HAP-1 (cell line): ENCODE data around the gene SLC25A24.
A peak's percentile ranks its signal among the peaks of the same experiment; 100 is the strongest.
"Not testable (repeated sequence)": the region's sequence is repeated elsewhere in the genome, so short reads cannot be mapped to it uniquely, and the experiment has no call there.

Source experiments
- DNase-seq, 2 experiments: peaks; one replicate each; pipeline ENCODE4 v3.0.0-alpha.2; 2016 to 2020; ENCODE audit warnings: low spot score in 2 of 2
- H3K27me3 ChIP-seq: fragments of 250-450 bp; sonication (Bioruptor Pico); 2 replicates; pipeline ENCODE4 v1.5.1; 2020; ENCODE audit warnings: low read depth, mild to moderate bottlenecking, moderate library complexity
- H3K36me3 ChIP-seq: fragments of 250-450 bp; sonication (Bioruptor Pico); replicated peaks from 2 replicates; pipeline ENCODE4 v1.5.1; 2020; ENCODE audit warnings: mild to moderate bottlenecking
- H3K4me1 ChIP-seq: fragments of 250-450 bp; sonication (Bioruptor Pico); 2 replicates; pipeline ENCODE4 v1.5.1; 2020; ENCODE audit warnings: mild to moderate bottlenecking
- H3K4me3 ChIP-seq: fragments of 250-450 bp; sonication (Bioruptor Pico); 2 replicates; pipeline ENCODE4 v1.5.1; 2020; ENCODE audit warnings: mild to moderate bottlenecking, moderate library complexity
- H3K9me3 ChIP-seq: fragments of 250-450 bp; sonication (Bioruptor Pico); 2 replicates; pipeline ENCODE4 v1.5.1; 2020; ENCODE audit warnings: mild to moderate bottlenecking, moderate library complexity
- in situ Hi-C: fragments of 300-500 bp; cut with MboI; formaldehyde crosslinking; loops from 3 replicates; pipeline ENCODE4 v1.14.3; 2020; ENCODE audit warnings: low sequenced_read_pairs, inconsistent platforms, mixed read lengths

Gene SLC25A24

DNA sequence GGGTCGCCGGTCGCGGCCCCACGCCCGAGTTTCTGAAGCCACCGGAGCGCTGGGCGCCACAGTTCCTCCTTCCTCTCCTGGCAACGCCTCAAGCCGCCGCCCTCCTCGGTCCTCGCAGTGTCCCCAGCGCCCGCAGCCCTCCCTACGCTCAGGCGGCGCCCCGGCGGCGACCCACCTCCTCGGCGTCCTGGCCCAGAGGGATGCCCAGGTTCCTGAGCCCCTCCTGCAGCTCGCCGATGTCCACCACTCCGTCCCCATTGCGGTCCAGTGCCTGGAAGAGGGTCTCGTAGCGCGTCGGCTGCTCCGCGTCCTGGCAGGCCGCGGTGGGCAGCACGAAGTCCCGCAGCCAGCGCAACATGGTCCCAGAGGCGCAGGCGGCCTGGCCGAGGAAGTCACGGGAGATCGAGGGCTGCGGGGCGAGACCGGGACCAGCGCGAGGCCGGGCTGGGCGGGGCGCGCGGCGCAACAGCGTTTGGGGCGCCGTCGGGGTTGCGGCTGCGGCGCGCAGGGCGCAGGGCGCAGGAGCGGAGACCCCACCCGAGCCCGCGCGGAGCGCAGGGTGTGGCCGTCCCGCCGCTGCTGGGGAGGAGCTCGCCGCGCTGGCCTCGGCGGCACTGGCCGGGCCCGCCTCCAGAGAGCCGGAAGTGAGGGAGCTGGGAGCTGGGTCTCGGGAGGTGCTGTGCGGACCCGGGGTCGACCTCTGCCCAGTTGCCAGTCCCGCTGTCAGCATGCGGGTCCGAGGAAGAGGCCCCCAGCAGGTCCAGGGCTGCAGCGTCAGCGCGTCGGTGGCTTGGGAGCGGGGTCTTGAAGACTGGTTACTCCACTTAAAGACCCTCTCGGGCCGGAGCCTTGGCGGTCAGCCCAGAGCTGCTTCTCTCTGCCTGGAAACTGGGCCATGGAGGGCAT, at the start of gene SLC25A24:
Gene SLC25A24, minus strand, starts transcription at position 563 of the 906 bp plus-strand sequence. Its CDS starts 205 bp downstream, at position 358.
- H3K27me3 ChIP-seq: no peaks in the 10 kb centered on the region
- H3K4me1 ChIP-seq: peaks cover 7% of the 10 kb centered on the region
- H3K4me3 ChIP-seq: peak within 1 kb of the TSS; percentile 70
- DNase-seq: peak; percentile 58 to 84
- H3K36me3 ChIP-seq: peaks cover 12% of the 10 kb centered on the region
- 0 out of 2 replicates have a peak, but pooled peaks cover 2% of the 10 kb centered on the region for H3K9me3 ChIP-seq
- in situ Hi-C loops: no loop called here

GRCh38 chr1:108243976-108244375, 43.8 kb upstream of the SLC25A24 start, which contains the start of gene NBPF4:
TSS of gene NBPF4 (minus strand) at chr1:108244076. CDS start at chr1:108243761, 315 bp downstream.
- H3K27me3 ChIP-seq, DNase-seq, H3K4me3 ChIP-seq, H3K4me1 ChIP-seq, H3K9me3 ChIP-seq, in situ Hi-C loops, H3K36me3 ChIP-seq: not testable (repeated sequence)

DNA sequence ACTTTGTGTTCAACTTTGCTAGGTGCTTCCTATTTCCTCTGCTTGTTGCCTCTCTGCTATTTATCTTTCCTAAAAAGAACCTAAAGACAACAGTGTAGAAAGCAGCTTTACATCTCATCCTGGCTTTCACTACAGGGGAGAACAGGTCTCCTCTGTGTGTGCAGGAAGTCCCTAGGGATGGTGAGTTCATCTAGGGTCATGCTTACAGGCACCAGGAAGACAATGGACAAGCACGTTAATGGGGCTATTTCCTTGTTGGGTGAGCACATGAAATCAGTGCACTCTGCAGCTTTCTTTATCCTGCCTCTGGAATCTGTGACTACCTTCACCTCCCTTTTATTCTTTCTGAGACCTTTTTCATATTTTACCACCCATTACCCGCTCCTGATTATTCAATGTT, 39.3 kb upstream of the SLC25A24 start:
- H3K27me3 ChIP-seq, H3K4me1 ChIP-seq, H3K36me3 ChIP-seq, H3K4me3 ChIP-seq, DNase-seq, H3K9me3 ChIP-seq, in situ Hi-C loops: not testable (repeated sequence)

DNA sequence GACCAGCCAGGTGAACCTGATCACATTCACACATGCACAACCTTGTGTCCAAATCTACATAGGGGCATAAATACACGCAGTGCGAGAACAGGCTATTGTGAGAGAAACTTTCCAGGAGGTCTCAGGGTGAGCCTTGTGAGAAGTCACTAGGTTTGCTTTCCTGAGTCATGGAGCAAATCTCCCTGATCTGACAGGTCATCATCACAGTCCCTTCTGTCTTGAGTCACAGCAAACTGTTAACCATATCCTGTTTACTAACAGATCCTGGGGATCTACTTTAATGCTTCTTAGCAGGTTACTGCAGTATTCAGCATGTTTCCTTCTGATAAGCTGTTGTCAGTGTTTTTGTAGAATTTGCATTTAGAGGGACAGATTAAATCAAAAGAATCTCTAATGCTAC, 35.2 kb upstream of the SLC25A24 start:
- DNase-seq, H3K27me3 ChIP-seq, in situ Hi-C loops: not testable (repeated sequence)

GRCh38 chr1:108232183-108232582, 32.0 kb upstream of the SLC25A24 start:
- in situ Hi-C loops, H3K9me3 ChIP-seq, H3K36me3 ChIP-seq, H3K4me1 ChIP-seq, H3K27me3 ChIP-seq, DNase-seq, H3K4me3 ChIP-seq: not testable (repeated sequence)

More for the DNA sequence above, 35.2 kb upstream of the SLC25A24 start:
- H3K36me3 ChIP-seq, H3K4me3 ChIP-seq, H3K4me1 ChIP-seq, H3K9me3 ChIP-seq: not testable (repeated sequence)

DNA sequence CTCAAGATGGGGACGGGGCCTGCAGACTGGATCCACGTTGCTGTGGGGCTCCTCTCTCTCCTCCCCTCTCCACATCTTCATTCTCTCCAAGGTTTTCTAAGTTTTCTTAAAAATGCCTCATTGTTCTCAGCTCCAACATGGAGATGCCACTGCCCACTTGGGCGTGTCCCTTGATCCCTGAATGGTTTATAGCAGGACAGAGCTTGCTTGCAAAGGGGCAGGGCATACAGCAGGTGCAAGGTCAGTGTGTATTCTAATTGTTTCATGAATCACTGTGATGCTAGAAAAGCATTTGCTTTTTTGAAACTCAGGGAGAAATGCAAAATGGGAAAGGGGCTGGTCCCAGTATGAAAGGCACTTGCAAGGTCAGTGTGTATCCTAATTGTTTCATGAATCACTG, 29.8 kb upstream of the SLC25A24 start:
- in situ Hi-C loops, H3K27me3 ChIP-seq, DNase-seq, H3K4me1 ChIP-seq, H3K9me3 ChIP-seq, H3K4me3 ChIP-seq, H3K36me3 ChIP-seq: not testable (repeated sequence)

- H3K4me3 ChIP-seq, H3K36me3 ChIP-seq, H3K9me3 ChIP-seq, DNase-seq, H3K27me3 ChIP-seq, in situ Hi-C loops, H3K4me1 ChIP-seq: not testable (repeated sequence)
These were observed 27.6 kb upstream of the SLC25A24 start for GRCh38 chr1:108227772-108228171.

- H3K4me3 ChIP-seq, H3K4me1 ChIP-seq, in situ Hi-C loops, H3K36me3 ChIP-seq, DNase-seq, H3K27me3 ChIP-seq, H3K9me3 ChIP-seq: not testable (repeated sequence)
These were observed 26.7 kb upstream of the SLC25A24 start for GRCh38 chr1:108226855-108227254.

DNA sequence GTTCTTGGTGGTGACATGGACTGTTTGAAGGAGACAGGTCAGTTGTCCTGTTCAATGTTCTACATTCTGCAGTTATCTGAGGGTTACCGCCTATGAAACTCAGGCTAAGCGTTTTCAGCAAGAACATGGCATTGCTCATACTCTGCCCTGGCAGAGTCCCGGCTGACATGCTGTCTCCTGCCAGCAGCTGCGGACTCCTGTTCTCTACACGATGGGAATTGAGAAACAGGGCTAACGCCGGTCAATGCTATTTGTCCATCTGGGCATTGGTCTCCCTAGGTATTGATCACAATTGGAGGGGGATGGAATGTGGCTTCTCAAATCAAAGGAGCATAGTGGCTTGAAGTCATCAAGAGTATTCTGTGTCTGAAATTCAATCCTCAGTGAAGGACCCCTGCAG, 23.1 kb upstream of the SLC25A24 start:
- H3K36me3 ChIP-seq, H3K9me3 ChIP-seq, in situ Hi-C loops, H3K4me1 ChIP-seq, H3K4me3 ChIP-seq, DNase-seq, H3K27me3 ChIP-seq: not testable (repeated sequence)

GRCh38 chr1:108217515-108218174, 17.5 kb upstream of the SLC25A24 start:
- peaks cover 13% of the 10 kb centered on the region for H3K27me3 ChIP-seq
- DNase-seq, in situ Hi-C loops, H3K36me3 ChIP-seq, H3K4me3 ChIP-seq, H3K4me1 ChIP-seq, H3K9me3 ChIP-seq: not testable (repeated sequence)

- DNase-seq, H3K4me3 ChIP-seq, H3K9me3 ChIP-seq, H3K36me3 ChIP-seq, H3K4me1 ChIP-seq, in situ Hi-C loops: not testable (repeated sequence)
- H3K27me3 ChIP-seq: peaks cover 18% of the 10 kb centered on the region
These were observed 16.9 kb upstream of the SLC25A24 start for GRCh38 chr1:108217007-108217406.

- H3K27me3 ChIP-seq: peaks cover 24% of the 10 kb centered on the region
- H3K4me1 ChIP-seq, in situ Hi-C loops, H3K4me3 ChIP-seq, H3K36me3 ChIP-seq, DNase-seq, H3K9me3 ChIP-seq: not testable (repeated sequence)
These were observed 16.1 kb upstream of the SLC25A24 start for GRCh38 chr1:108216028-108216890.

- H3K4me1 ChIP-seq, H3K4me3 ChIP-seq, H3K36me3 ChIP-seq, in situ Hi-C loops, H3K9me3 ChIP-seq: not testable (repeated sequence)
- peak in 1 of 2 experiments; percentile 22 for DNase-seq
- H3K27me3 ChIP-seq: peaks cover 26% of the 10 kb centered on the region
These were observed 14.7 kb upstream of the SLC25A24 start for GRCh38 chr1:108214641-108215465.
